ENCODE results near the gene VRK1.

Gene VRK1

GRCh38 chr14:96843137-96843536 is 46.0 kb downstream of the VRK1 start:
- Histone ChIP-seq H3K36me3 (ENCODE audit: low read length) (peaks cover 51% of the 10 kb centered on the region), H2AFZ (ENCODE audit: low read depth, low read length, severe bottlenecking) (no peak overlapping the region)

GRCh38 chr14:96844857-96845570 is 47.8 kb downstream of the VRK1 start:
- TF ChIP-seq EZH2phosphoT487 (conservative IDR thresholded peaks at IDR 0.05; ENCODE audit: low read length) (no peak), CTCF (IDR thresholded peaks at IDR 0.05; ENCODE audit: insufficient read depth, low read length, poor library complexity, severe bottlenecking) (no peak)

More at GRCh38 chr14:96843137-96843536, 46.0 kb downstream of the VRK1 start:
- H3K79me2 ChIP-seq (ENCODE audit: insufficient read depth, low read length), result peaks cover 40% of the 10 kb centered on the region; the same call in 1 of the 2 replicates
- no peaks in the 10 kb centered on the region for H3K9me3 ChIP-seq (ENCODE audit: insufficient read depth, low read length)
- TF ChIP-seq CTCF (IDR thresholded peaks at IDR 0.05; ENCODE audit: insufficient read depth, low read length, poor library complexity, severe bottlenecking) (no peak), EZH2phosphoT487 (conservative IDR thresholded peaks at IDR 0.05; ENCODE audit: low read length) (no peak)
- H3K27me3 ChIP-seq (ENCODE audit: low read length), result no peaks in the 10 kb centered on the region
- no peak overlapping the region for H3K4me2 ChIP-seq (ENCODE audit: low read depth, low read length, poor library complexity, severe bottlenecking)
- no peak overlapping the region for H3K4me3 ChIP-seq (ENCODE audit: insufficient read depth, low read length, poor library complexity, severe bottlenecking)
- H3F3A ChIP-seq (ENCODE audit: insufficient read depth), result no peaks in the 10 kb centered on the region
- H3K9ac ChIP-seq (ENCODE audit: low read length), result no peak overlapping the region
- no peaks in the 10 kb centered on the region for H3K9me2 ChIP-seq (replicated peaks; ENCODE audit: insufficient read depth, low read length)
- H4K20me1 ChIP-seq (ENCODE audit: low read depth, low read length), result no peaks in the 10 kb centered on the region
- no peak overlapping the region for H3K27ac ChIP-seq (ENCODE audit: low read depth, low read length)

GRCh38 chr14:96847451-96847850 is 50.3 kb downstream of the VRK1 start:
- Histone ChIP-seq H3K36me3 (ENCODE audit: low read length) (peaks cover 44% of the 10 kb centered on the region), H3K79me2 (ENCODE audit: insufficient read depth, low read length) (peaks cover 10% of the 10 kb centered on the region; the same call in 1 of the 2 replicates)

More at GRCh38 chr14:96844857-96845570, 47.8 kb downstream of the VRK1 start:
- 0 out of 2 replicates have a peak, but pooled peaks cover 3% of the 10 kb centered on the region for H4K20me1 ChIP-seq (ENCODE audit: low read depth, low read length)
- H3K9ac ChIP-seq (ENCODE audit: low read length), result no peak overlapping the region
- no peaks in the 10 kb centered on the region for H3K9me2 ChIP-seq (replicated peaks; ENCODE audit: insufficient read depth, low read length)
- peaks cover 25% of the 10 kb centered on the region; the same call in 1 of the 2 replicates for H3K79me2 ChIP-seq (ENCODE audit: insufficient read depth, low read length)
- H2AFZ ChIP-seq (ENCODE audit: low read depth, low read length, severe bottlenecking), result no peak overlapping the region
- no peak overlapping the region for H3K4me2 ChIP-seq (ENCODE audit: low read depth, low read length, poor library complexity, severe bottlenecking)
- H3F3A ChIP-seq (ENCODE audit: insufficient read depth), result no peaks in the 10 kb centered on the region
- H3K27me3 ChIP-seq (ENCODE audit: low read length), result no peaks in the 10 kb centered on the region
- H3K36me3 ChIP-seq (ENCODE audit: low read length), result peaks cover 44% of the 10 kb centered on the region
- H3K4me3 ChIP-seq (ENCODE audit: insufficient read depth, low read length, poor library complexity, severe bottlenecking), result no peak overlapping the region
- H3K27ac ChIP-seq (ENCODE audit: low read depth, low read length), result no peak overlapping the region
- H3K9me3 ChIP-seq (ENCODE audit: insufficient read depth, low read length), result no peaks in the 10 kb centered on the region

More at GRCh38 chr14:96847451-96847850, 50.3 kb downstream of the VRK1 start:
- no peak for TF ChIP-seq CTCF (IDR thresholded peaks at IDR 0.05; ENCODE audit: insufficient read depth, low read length, poor library complexity, severe bottlenecking)
- no peak for TF ChIP-seq EZH2phosphoT487 (conservative IDR thresholded peaks at IDR 0.05; ENCODE audit: low read length)
- H4K20me1 ChIP-seq (ENCODE audit: low read depth, low read length), result 0 out of 2 replicates have a peak, but pooled peaks cover 3% of the 10 kb centered on the region
- H3K4me2 ChIP-seq (ENCODE audit: low read depth, low read length, poor library complexity, severe bottlenecking), result no peak overlapping the region
- no peak overlapping the region for H3K27ac ChIP-seq (ENCODE audit: low read depth, low read length)
- no peaks in the 10 kb centered on the region for H3K9me3 ChIP-seq (ENCODE audit: insufficient read depth, low read length)
- H3K9me2 ChIP-seq (replicated peaks; ENCODE audit: insufficient read depth, low read length), result no peaks in the 10 kb centered on the region
- H3F3A ChIP-seq (ENCODE audit: insufficient read depth), result peaks cover 4% of the 10 kb centered on the region; the same call in 1 of the 2 replicates
- no peak overlapping the region for H3K9ac ChIP-seq (ENCODE audit: low read length)
- no peaks in the 10 kb centered on the region for H3K27me3 ChIP-seq (ENCODE audit: low read length)
- H2AFZ ChIP-seq (ENCODE audit: low read depth, low read length, severe bottlenecking), result no peak overlapping the region
- H3K4me3 ChIP-seq (ENCODE audit: insufficient read depth, low read length, poor library complexity, severe bottlenecking), result no peak overlapping the region
